D341Med (cell line): ENCODE measurements around the gene IL25.

Source experiments
- DNase-seq: peaks from one replicate; pipeline ENCODE4 v3.0.0; 2012; ENCODE audit warnings: low spot score

IL25 gene

GRCh38 chr14:23353433-23353780 lies 19.2 kb upstream of the IL25 start:
- DNase-seq: no peak

GRCh38 chr14:23354990-23355389 lies 17.6 kb upstream of the IL25 start:
- DNase-seq: no peak

- no peak for DNase-seq
These were observed 16.7 kb upstream of the IL25 start for GRCh38 chr14:23355871-23356435.

- DNase-seq: no peak
These were observed 15.9 kb upstream of the IL25 start for GRCh38 chr14:23356662-23357061.

- no peak for DNase-seq
These were observed 15.3 kb upstream of the IL25 start for GRCh38 chr14:23357261-23357660.

- DNase-seq: no peak
These were observed 14.6 kb upstream of the IL25 start for GRCh38 chr14:23358042-23358441.

- peak; percentile 24 for DNase-seq
These were observed 13.9 kb upstream of the IL25 start for GRCh38 chr14:23358553-23359166.

GRCh38 chr14:23359167-23359626 lies 13.4 kb upstream of the IL25 start:
- DNase-seq: no peak

GRCh38 chr14:23359722-23360447 lies 12.7 kb upstream of the IL25 start:
- DNase-seq: no peak

GRCh38 chr14:23360496-23360895 lies 12.1 kb upstream of the IL25 start:
- DNase-seq: no peak

GRCh38 chr14:23361320-23361719 lies 11.3 kb upstream of the IL25 start:
- DNase-seq: no peak

- no peak for DNase-seq
These were observed 10.8 kb upstream of the IL25 start for GRCh38 chr14:23361763-23362162.

GRCh38 chr14:23362200-23362599 lies 10.4 kb upstream of the IL25 start:
- DNase-seq: no peak

- DNase-seq: no peak
These were observed 8.2 kb upstream of the IL25 start for GRCh38 chr14:23364164-23365035.

- DNase-seq: no peak
These were observed 7.4 kb upstream of the IL25 start, which contains the start of gene EFS for GRCh38 chr14:23365036-23365731. EFS (minus strand) TSS chr14:23365172; CDS start chr14:23365025, 147 bp downstream.

GRCh38 chr14:23365732-23366425 lies 6.7 kb upstream of the IL25 start:
- peak; percentile 86 for DNase-seq

- DNase-seq: peak; percentile 92
These were observed 6.1 kb upstream of the IL25 start for GRCh38 chr14:23366426-23366921.

GRCh38 chr14:23370221-23370620 lies 2.4 kb upstream of the IL25 start:
- no peak for DNase-seq

GRCh38 chr14:23371865-23372264 lies 744 bp upstream of the IL25 start:
- DNase-seq: no peak

- DNase-seq: no peak
These were observed 432 bp downstream of the IL25 start for GRCh38 chr14:23373041-23373440.
